ENCODE data around the gene SMARCA2. TPM values are rescaled to one million over a fixed set of nuclear protein-coding genes. Genes with fewer than 3 reads are reported as not detected.

Gene SMARCA2
- total and polyA plus RNA-seq, 2 donors (not counting 1 experiment from before 2014, with no cell fraction given), result 75.3 to 250 TPM

DNA sequence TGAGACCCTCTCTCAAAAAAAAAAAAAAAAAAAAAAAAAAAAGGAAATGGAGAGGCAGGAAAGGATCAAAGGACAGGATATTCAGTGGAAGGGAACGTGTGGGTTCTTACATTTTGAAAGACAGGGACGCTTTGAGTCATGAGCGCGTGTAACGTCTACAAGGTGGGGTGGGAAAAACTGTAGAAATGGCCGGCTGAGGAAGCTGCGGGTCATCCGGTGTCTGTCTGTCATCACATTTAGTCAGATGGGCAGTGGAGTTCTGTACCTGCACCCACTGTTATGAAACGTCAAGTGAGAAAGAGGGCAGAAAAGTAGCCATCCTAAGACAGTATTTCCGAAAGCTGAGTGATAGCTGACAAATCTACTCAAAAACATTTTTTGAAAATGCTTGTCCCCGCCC, 159.8 kb downstream of the SMARCA2 start:
- no peak overlapping the region for H3K9ac ChIP-seq (ENCODE audit: low read length)
- DNase-seq (no peak), ATAC-seq (ENCODE audit: low read depth) (no peak)
- H3K9me3 ChIP-seq (ENCODE audit: control extremely low read depth in 1 of 3, control insufficient read depth in 2 of 3, insufficient read depth in 1 of 3, low read length in 2 of 3), result no peaks in the 10 kb centered on the region
- intact Hi-C loops (cut with micrococcal nuclease), result no loop called here
- H3K36me3 ChIP-seq (replicated peaks in 1 of 2; ENCODE audit: control extremely low read depth in 1 of 2, control insufficient read depth in 1 of 2, extremely low read depth in 1 of 2, insufficient read depth in 2 of 2, low read length in 1 of 2), result peaks cover 14 to 30% of the 10 kb centered on the region in 2 experiments
- H3K4me1 ChIP-seq (ENCODE audit: control insufficient read depth in 2 of 2, insufficient read depth in 2 of 2, low read length in 2 of 2), result no peaks in the 10 kb centered on the region
- POLR2A ChIA-PET, result no interaction called here
- no peak overlapping the region for H3K4me3 Mint-ChIP-seq
- WGBS (ENCODE audit: insufficient coverage), result 97% methylated on average over 9 of the region's 11 CpGs
- no peaks in the 10 kb centered on the region for H3K4me1 Mint-ChIP-seq
- H3K79me2 ChIP-seq (ENCODE audit: control insufficient read depth, insufficient read depth, low read length), result peaks cover 22% of the 10 kb centered on the region
- H4K20me1 ChIP-seq (ENCODE audit: control insufficient read depth, insufficient read depth, low read length, poor library complexity, severe bottlenecking), result peaks cover 31% of the 10 kb centered on the region
- no peaks in the 10 kb centered on the region for H3K27me3 Mint-ChIP-seq
- H3K4me2 ChIP-seq (replicated peaks; ENCODE audit: low read depth, low read length, poor library complexity, severe bottlenecking), result no peak overlapping the region
- TF ChIP-seq, protein P1, sequence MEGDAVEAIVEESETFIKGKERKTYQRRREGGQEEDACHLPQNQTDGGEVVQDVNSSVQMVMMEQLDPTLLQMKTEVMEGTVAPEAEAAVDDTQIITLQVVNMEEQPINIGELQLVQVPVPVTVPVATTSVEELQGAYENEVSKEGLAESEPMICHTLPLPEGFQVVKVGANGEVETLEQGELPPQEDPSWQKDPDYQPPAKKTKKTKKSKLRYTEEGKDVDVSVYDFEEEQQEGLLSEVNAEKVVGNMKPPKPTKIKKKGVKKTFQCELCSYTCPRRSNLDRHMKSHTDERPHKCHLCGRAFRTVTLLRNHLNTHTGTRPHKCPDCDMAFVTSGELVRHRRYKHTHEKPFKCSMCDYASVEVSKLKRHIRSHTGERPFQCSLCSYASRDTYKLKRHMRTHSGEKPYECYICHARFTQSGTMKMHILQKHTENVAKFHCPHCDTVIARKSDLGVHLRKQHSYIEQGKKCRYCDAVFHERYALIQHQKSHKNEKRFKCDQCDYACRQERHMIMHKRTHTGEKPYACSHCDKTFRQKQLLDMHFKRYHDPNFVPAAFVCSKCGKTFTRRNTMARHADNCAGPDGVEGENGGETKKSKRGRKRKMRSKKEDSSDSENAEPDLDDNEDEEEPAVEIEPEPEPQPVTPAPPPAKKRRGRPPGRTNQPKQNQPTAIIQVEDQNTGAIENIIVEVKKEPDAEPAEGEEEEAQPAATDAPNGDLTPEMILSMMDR (IDR thresholded peaks at IDR 0.05), result no peak
- no peak for TF ChIP-seq EZH2 (IDR thresholded peaks at IDR 0.05; ENCODE audit: borderline replicate concordance, insufficient read depth, low read depth, low read length, poor library complexity, severe bottlenecking)
- no peaks in the 10 kb centered on the region for H3K9me3 Mint-ChIP-seq (ENCODE audit: insufficient read depth)
- no peak overlapping the region for H3K27ac Mint-ChIP-seq
- no peak overlapping the region for H3K27ac ChIP-seq (ENCODE audit: low read length in 2 of 2)
- no peaks in the 10 kb centered on the region for H3K27me3 ChIP-seq (replicated peaks in 1 of 4; ENCODE audit: control extremely low read depth in 1 of 4, control insufficient read depth in 3 of 4, insufficient read depth in 4 of 4, low read length in 3 of 4)
- CTCF ChIA-PET, result no interaction called here
- no peak overlapping the region for H3K4me3 ChIP-seq (ENCODE audit: control extremely low read depth in 1 of 5, extremely low read depth in 1 of 5, insufficient read depth in 1 of 5, low read depth in 2 of 5, low read length in 4 of 5)
- no peak overlapping the region for H2AFZ ChIP-seq (ENCODE audit: insufficient read depth, low read depth, low read length, poor library complexity, severe bottlenecking)

DNA sequence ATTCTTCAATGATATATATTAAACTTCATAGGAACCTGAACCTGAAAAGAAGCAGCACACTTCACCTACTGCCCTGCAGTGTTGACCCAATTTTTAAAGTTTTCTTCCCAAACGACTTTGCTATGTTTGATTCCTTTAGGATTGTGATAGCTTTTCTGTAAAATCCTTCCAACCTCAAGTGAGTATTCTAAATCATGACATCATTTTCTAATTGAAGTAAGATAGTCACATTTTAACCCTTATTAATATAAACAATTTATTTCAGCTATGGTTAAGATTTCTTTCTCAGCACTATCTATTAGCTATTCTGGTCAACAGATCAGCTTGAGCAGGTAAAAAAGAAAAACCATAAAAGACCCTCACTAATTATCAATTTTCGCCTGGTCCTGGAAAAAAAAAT, 162.0 kb downstream of the SMARCA2 start:
- no peak overlapping the region for H2AFZ ChIP-seq (ENCODE audit: insufficient read depth, low read depth, low read length, poor library complexity, severe bottlenecking)
- no peaks in the 10 kb centered on the region for H3K4me1 ChIP-seq (ENCODE audit: control insufficient read depth in 2 of 2, insufficient read depth in 2 of 2, low read length in 2 of 2)
- no peak overlapping the region for H3K9ac ChIP-seq (ENCODE audit: low read length)
- ATAC-seq (ENCODE audit: low read depth) (no peak), DNase-seq (no peak)
- intact Hi-C loops (cut with micrococcal nuclease), result no loop called here
- H4K20me1 ChIP-seq (ENCODE audit: control insufficient read depth, insufficient read depth, low read length, poor library complexity, severe bottlenecking), result peaks cover 31% of the 10 kb centered on the region
- ChIA-PET CTCF (interaction anchor here (0.8 kb wide), 1 partner anchor 45 kb away, joined by 3 read pairs; no protein-coding TSS in a partner anchor), POLR2A (no interaction called here)
- Mint-ChIP-seq H3K9me3 (ENCODE audit: insufficient read depth) (no peaks in the 10 kb centered on the region), H3K4me3 (no peak overlapping the region), H3K4me1 (no peaks in the 10 kb centered on the region), H3K27ac (no peak overlapping the region), H3K27me3 (no peaks in the 10 kb centered on the region)
- H3K79me2 ChIP-seq (ENCODE audit: control insufficient read depth, insufficient read depth, low read length), result peaks cover 9% of the 10 kb centered on the region
- H3K27ac ChIP-seq (ENCODE audit: low read length in 2 of 2), result no peak overlapping the region
- H3K36me3 ChIP-seq (replicated peaks in 1 of 2; ENCODE audit: control extremely low read depth in 1 of 2, control insufficient read depth in 1 of 2, extremely low read depth in 1 of 2, insufficient read depth in 2 of 2, low read length in 1 of 2), result peaks cover 8 to 14% of the 10 kb centered on the region in 2 experiments
- no peaks in the 10 kb centered on the region for H3K9me3 ChIP-seq (ENCODE audit: control extremely low read depth in 1 of 3, control insufficient read depth in 2 of 3, insufficient read depth in 1 of 3, low read length in 2 of 3)
- H3K27me3 ChIP-seq (replicated peaks in 1 of 4; ENCODE audit: control extremely low read depth in 1 of 4, control insufficient read depth in 3 of 4, insufficient read depth in 4 of 4, low read length in 3 of 4), result no peaks in the 10 kb centered on the region
- no peak overlapping the region for H3K4me2 ChIP-seq (replicated peaks; ENCODE audit: low read depth, low read length, poor library complexity, severe bottlenecking)
- no peak overlapping the region for H3K4me3 ChIP-seq (ENCODE audit: control extremely low read depth in 1 of 5, extremely low read depth in 1 of 5, insufficient read depth in 1 of 5, low read depth in 2 of 5, low read length in 4 of 5)
- TF ChIP-seq EZH2 (IDR thresholded peaks at IDR 0.05; ENCODE audit: borderline replicate concordance, insufficient read depth, low read depth, low read length, poor library complexity, severe bottlenecking), result no peak
- TF ChIP-seq, protein P1 (IDR thresholded peaks at IDR 0.05), result no peak
- WGBS (ENCODE audit: insufficient coverage), result no CpG with 5 or more reads among the region's 2 CpGs
